HepG2 (cell line): ENCODE measurements around the gene PRKCB. TPM values are rescaled to one million over a fixed set of nuclear protein-coding genes. Genes with fewer than 3 reads are reported as not detected.

ENCODE experiments used
- ATAC-seq: fragments of 200-7000 bp; cut with Tn5 transposase; 3 replicates; pipeline ENCODE4 v1.9.1; 2020; ENCODE audit warnings: mild to moderate bottlenecking, moderate library complexity
- BruUV-seq: library from RNA; stranded (reverse); fragments of 400-500 nt; replicated peaks from 2 replicates; lab custom pipeline; 2021; lab: Mats Ljungman, UMichigan
- CTCF ChIA-PET: fragments of 300-600 bp; formaldehyde crosslinking; extraction: SDS; loops from one replicate; lab custom pipeline; 2021; ENCODE audit warnings: low total read pairs, inconsistent platforms, low intra/inter-chr PET ratio; lab: Yijun Ruan, JAX
- POLR2A ChIA-PET: fragments of 350-600 bp; sonication (Branson Sonifier 250); formaldehyde crosslinking; loops from one replicate; lab custom pipeline; 2020; ENCODE audit warnings: antibody characterized with exemption, inconsistent platforms; lab: Yijun Ruan, JAX
- DNase-seq: peaks from one replicate; pipeline ENCODE4 v3.0.0-alpha.2; 2015; ENCODE audit warnings: low spot score
- FAIRE-seq: peaks from 3 replicates; lab custom pipeline; 2011; peaks lifted over from hg19 to GRCh38; lab: Jason Lieb, UNC
- H2AFZ ChIP-seq: one replicate; pipeline ENCODE4 v1.6.1; 2011; ENCODE audit warnings: low read length, inconsistent platforms
- H3K27ac ChIP-seq: fragments of 300-600 bp; 3 replicates; pipeline ENCODE4 v1.8.0; 2011; ENCODE audit warnings: mixed run types, mild to moderate bottlenecking, mixed read lengths, low read length, inconsistent platforms; ENCODE audit not compliant: insufficient read depth; ENCODE audit errors: extremely low read length
- H3K27me3 ChIP-seq, 2 experiments: fragments of 200-600 bp in 1 of 2; 2 replicates in 1 of 2; 3 replicates in 1 of 2; pipeline versions ENCODE4 v1.6.0 to v1.8.0; 2011; ENCODE audit warnings: low read length in 2 of 2, mild to moderate bottlenecking in 2 of 2, moderate library complexity in 2 of 2, inconsistent platforms in 1 of 2; ENCODE audit not compliant: insufficient read depth in 2 of 2, control insufficient read depth in 1 of 2
- H3K36me3 ChIP-seq, 2 experiments: fragments of 200-600 bp in 1 of 2; replicated peaks in 1 of 2; 2 replicates in 1 of 2; 3 replicates in 1 of 2; pipeline versions ENCODE4 v1.5.1 to v1.8.0; 2011; ENCODE audit warnings: low read length in 2 of 2, inconsistent platforms in 1 of 2; ENCODE audit not compliant: insufficient read depth in 2 of 2, control insufficient read depth in 1 of 2
- H3K4me1 ChIP-seq: 2 replicates; pipeline ENCODE4 v1.5.1; 2012; ENCODE audit warnings: low read length, inconsistent platforms; ENCODE audit not compliant: insufficient read depth
- H3K4me2 ChIP-seq: 2 replicates; pipeline ENCODE4 v1.6.0; 2011; ENCODE audit warnings: low read depth, low read length, inconsistent platforms
- H3K4me3 ChIP-seq, 3 experiments: fragments of 200-600 bp in 1 of 3; sonication (generic), shearing (Covaris generic) in 1 of 3; replicated peaks in 1 of 3; 2 replicates each; pipeline ENCODE4 v1.5.1; 2011 to 2016; ENCODE audit warnings: low read length in 3 of 3, inconsistent platforms in 2 of 3, low read depth in 2 of 3, mild to moderate bottlenecking in 2 of 3, control low read depth in 1 of 3, mixed read lengths in 1 of 3; ENCODE audit not compliant: insufficient read depth in 1 of 3
- H3K79me2 ChIP-seq: one replicate; pipeline ENCODE4 v1.6.1; 2011; ENCODE audit warnings: low read length, inconsistent platforms; ENCODE audit not compliant: insufficient read depth
- H3K9ac ChIP-seq: 2 replicates; pipeline ENCODE4 v1.6.0; 2011; ENCODE audit warnings: mild to moderate bottlenecking, low read depth, low read length, inconsistent platforms; ENCODE audit not compliant: insufficient read depth
- H3K9me3 ChIP-seq: 2 replicates; pipeline ENCODE4 v1.5.1; 2012; ENCODE audit warnings: mild to moderate bottlenecking, low read length
- H4K20me1 ChIP-seq: 2 replicates; pipeline ENCODE4 v1.6.0; 2011; ENCODE audit warnings: inconsistent platforms, mild to moderate bottlenecking, low read length, moderate library complexity; ENCODE audit not compliant: insufficient read depth
- ASH2L ChIP-seq: fragments of 300-600, 200-600 bp; sonication (generic); IDR thresholded peaks from 2 replicates; pipeline ENCODE4 v1.7.0; 2017; ENCODE audit warnings: low read depth, mild to moderate bottlenecking, moderate library complexity, mixed read lengths, low read length; ENCODE audit not compliant: insufficient read length
- DZIP1 ChIP-seq: sonication (generic); formaldehyde crosslinking; IDR thresholded peaks from 2 replicates; pipeline ENCODE4 v1.5.0; 2020; ENCODE audit warnings: mild to moderate bottlenecking, missing genetic modification reagents
- ETV5 ChIP-seq: IDR thresholded peaks from 2 replicates; pipeline ENCODE4 v1.6.1; 2018; ENCODE audit warnings: missing biosample characterization, missing genetic modification reagents, inconsistent platforms, borderline replicate concordance
- HNF4G ChIP-seq, 2 experiments: sonication (generic) in 1 of 2; formaldehyde crosslinking in 1 of 2; IDR thresholded peaks; 2 replicates each; pipeline versions ENCODE4 v1.4.0 to v1.6.1; 2011 to 2020; ENCODE audit warnings: borderline replicate concordance in 2 of 2, low read depth in 2 of 2, mild to moderate bottlenecking in 2 of 2, low read length in 1 of 2, missing genetic modification reagents in 1 of 2, moderate library complexity in 1 of 2
- HNRNPK ChIP-seq: fragments of 200-400 bp; formaldehyde crosslinking; IDR thresholded peaks from 2 replicates; pipeline ENCODE4 v1.6.1; 2018; ENCODE audit warnings: low read length, low read depth, moderate library complexity, mild to moderate bottlenecking; ENCODE audit not compliant: poor library complexity, severe bottlenecking
- HNRNPLL ChIP-seq: fragments of 200-400 bp; formaldehyde crosslinking; IDR thresholded peaks from 2 replicates; pipeline ENCODE4 v1.6.1; 2017; ENCODE audit warnings: mild to moderate bottlenecking, low read depth, low read length; ENCODE audit not compliant: poor library complexity, severe bottlenecking
- KDM5B ChIP-seq: sonication (generic); formaldehyde crosslinking; IDR thresholded peaks from 2 replicates; pipeline ENCODE4 v1.4.0; 2020; ENCODE audit warnings: missing genetic modification reagents, mild to moderate bottlenecking, borderline replicate concordance
- MTA3 ChIP-seq: sonication (generic); formaldehyde crosslinking; IDR thresholded peaks from 2 replicates; pipeline ENCODE4 v1.4.0; 2020; ENCODE audit warnings: missing genetic modification reagents
- NFYB ChIP-seq: sonication (generic); formaldehyde crosslinking; IDR thresholded peaks from 2 replicates; pipeline ENCODE4 v1.4.0; 2020; ENCODE audit warnings: missing genetic modification reagents
- SRF ChIP-seq: IDR thresholded peaks from 2 replicates; pipeline ENCODE4 v1.6.1; 2011; ENCODE audit warnings: mild to moderate bottlenecking, low read depth, low read length, moderate library complexity
- SYNCRIP ChIP-seq: fragments of 200-400 bp; formaldehyde crosslinking; IDR thresholded peaks from 2 replicates; pipeline ENCODE4 v1.6.1; 2018; ENCODE audit warnings: mild to moderate bottlenecking, low read depth, low read length; ENCODE audit not compliant: insufficient read depth
- ZBTB46 ChIP-seq: sonication (generic); formaldehyde crosslinking; IDR thresholded peaks from 2 replicates; pipeline ENCODE4 v1.4.0; 2020; ENCODE audit warnings: mild to moderate bottlenecking, missing genetic modification reagents, borderline replicate concordance
- ZFAT ChIP-seq: sonication (generic); formaldehyde crosslinking; conservative IDR thresholded peaks from 2 replicates; pipeline ENCODE4 v1.8.1; 2023; ENCODE audit warnings: missing genetic modification reagents, inconsistent platforms
- ZFYVE20 ChIP-seq: sonication (generic); formaldehyde crosslinking; IDR thresholded peaks from 2 replicates; pipeline ENCODE4 v1.8.0; 2023; ENCODE audit warnings: low read depth, mild to moderate bottlenecking, moderate library complexity, missing genetic modification reagents, borderline replicate concordance
- ZNF101 ChIP-seq: sonication (generic); formaldehyde crosslinking; IDR thresholded peaks from 2 replicates; pipeline ENCODE4 v1.4.0; 2020; ENCODE audit warnings: mild to moderate bottlenecking, low read depth, missing genetic modification reagents, borderline replicate concordance
- ZNF276 ChIP-seq: sonication (generic); formaldehyde crosslinking; IDR thresholded peaks from 2 replicates; pipeline ENCODE4 v1.4.0; 2020; ENCODE audit warnings: mild to moderate bottlenecking, low read depth, missing genetic modification reagents
- ZNF468 ChIP-seq: sonication (generic); formaldehyde crosslinking; IDR thresholded peaks from 2 replicates; pipeline ENCODE4 v1.8.0; 2022; ENCODE audit warnings: mild to moderate bottlenecking, moderate library complexity, missing genetic modification reagents
- ZNF766 ChIP-seq: sonication (generic); formaldehyde crosslinking; IDR thresholded peaks from 2 replicates; pipeline ENCODE4 v1.5.0; 2020; ENCODE audit warnings: missing genetic modification reagents, borderline replicate concordance
- ZNF850 ChIP-seq: sonication (generic); formaldehyde crosslinking; conservative IDR thresholded peaks from 2 replicates; pipeline ENCODE4 v1.9.0; 2021; ENCODE audit warnings: mild to moderate bottlenecking, missing genetic modification reagents
- WGBS: methylation state at CpG from one replicate; pipeline ENCODE4 v1.1.6; 2017; ENCODE audit warnings: low lambda C conversion rate; 5-methylcytosine and 5-hydroxymethylcytosine counted together
- in situ Hi-C: cut with HindIII; loops from 2 replicates; pipeline ENCODE4 v1.10.0; 2017; ENCODE audit warnings: low pct_unique_long_range_greater_than_20kb; ENCODE audit not compliant: extremely low pct_ligation_motif_present
- intact Hi-C: fragments of 100-400 bp; cut with micrococcal nuclease; formaldehyde crosslinking; loops from one replicate; pipeline ENCODE4 v1.10.0; 2022; ENCODE audit not compliant: unreplicated experiment
- polyA plus RNA-seq, 8 experiments: library from polyadenylated mRNA; depleted of rRNA in 3 of 8; stranded (reverse) in 7 of 8; unstranded in 1 of 8; fragments of >200 nt; fragmentation: Illumina TruSeq in 4 of 8; extraction: Trizol in 4 of 8; gene quantifications; 2 replicates each; pipeline versions ENCODE4 v1.2.1 to v1.2.3, GENCODE V29; 2011 to 2016; ENCODE audit warnings: low read depth in 4 of 8, missing spikeins in 1 of 8, mixed read lengths in 1 of 8; ENCODE audit not compliant: insufficient read depth in 1 of 8
- total RNA-seq, 5 experiments: library from RNA; depleted of rRNA; stranded (reverse); fragments of >200 nt; fragmentation: Illumina TruSeq; extraction: Trizol; gene quantifications; 2 replicates each; pipeline ENCODE4 v1.2.3, GENCODE V29; 2016; ENCODE audit warnings: low read depth in 1 of 5

PRKCB gene
- total and polyA plus RNA-seq, 2 of the 13 experiments (the other 11 are each of a cell fraction or from before 2014, with no cell fraction given) = 0.01 TPM; not detected in 1

- DNase-seq (no peak), FAIRE-seq (no peak), ATAC-seq (no peak)
- Histone ChIP-seq H3K36me3 (no peaks in the 10 kb centered on the region), H3K4me1 (no peaks in the 10 kb centered on the region), H3K4me3 (no peak overlapping the region), H3K27me3 (peaks cover 10 to 34% of the 10 kb centered on the region in 2 experiments), H3K4me2 (no peak overlapping the region), H3K9me3 (no peaks in the 10 kb centered on the region), H4K20me1 (no peaks in the 10 kb centered on the region), H3K79me2 (no peaks in the 10 kb centered on the region), H3K9ac (no peak overlapping the region), H3K27ac (no peak overlapping the region)
- ChIA-PET CTCF (no interaction called here), POLR2A (no interaction called here)
- no TSS peak for BruUV-seq
- in situ Hi-C loops (no loop called here), intact Hi-C loops (no loop called here)
- WGBS = 0% methylated on average over 1 of the region's 1 CpG
- TF ChIP-seq NFYB (CRISPR knock-in tag) (no peak), ASH2L (no peak), ZNF276 (CRISPR knock-in tag) (no peak), ZNF850 (CRISPR knock-in tag) (no peak), SYNCRIP (no peak), ZNF766 (CRISPR knock-in tag) (no peak), ZFAT (CRISPR knock-in tag) (no peak), ZNF468 (CRISPR knock-in tag) (no peak), ZNF101 (CRISPR knock-in tag) (no peak), ZBTB46 (no peak), DZIP1 (no peak), KDM5B (no peak), MTA3 (CRISPR knock-in tag) (no peak), SRF (no peak), HNRNPK (no peak), HNF4G (IDR thresholded peaks at IDR 0.05; ENCODE audit: borderline replicate concordance, low read depth, low read length) (no peak), HNF4G (CRISPR knock-in tag; IDR thresholded peaks at IDR 0.05; ENCODE audit: borderline replicate concordance, low read depth) (no peak), ETV5 (CRISPR knock-in tag) (no peak), ZFYVE20 (no peak), HNRNPLL (no peak)
- TF ChIP-seq, all 625 proteins: peak for 0
- H2AFZ ChIP-seq = no peak overlapping the region
Observed at GRCh38 chr16:23832882-23833281, 2.9 kb upstream of the PRKCB start.
